Stimulated activated CD4-positive, alpha-beta T cell treated with anti-CD3 and anti-CD28 coated beads, Interleukin-2, amount 100 ng/mL, for 4 hours (primary cell): Measurements from ENCODE around the gene ACP2.
"Not testable (repeated sequence)": the region's sequence is repeated elsewhere in the genome, so short reads cannot be mapped to it uniquely, and the experiment has no call there.

ENCODE experiments used
- DNase-seq: peaks from one replicate; pipeline ENCODE4 v3.0.0-alpha.2; 2020; ENCODE audit warnings: low read depth

The ACP2 gene

GRCh38 chr11:47202576-47202975, 46.0 kb downstream of the ACP2 start:
- DNase-seq = no peak

GRCh38 chr11:47201015-47201414, 47.6 kb downstream of the ACP2 start:
- DNase-seq = no peak

- not testable (repeated sequence) for DNase-seq
Measured at GRCh38 chr11:47198161-47198560, 50.5 kb downstream of the ACP2 start.

- DNase-seq = no peak
Measured at GRCh38 chr11:47192111-47192510, 56.5 kb downstream of the ACP2 start.

GRCh38 chr11:47191137-47191536, 57.5 kb downstream of the ACP2 start:
- not testable (repeated sequence) for DNase-seq
